Endothelial cell of umbilical vein (primary cell): Measurements from ENCODE around the gene ZSWIM4. TPM values are rescaled to one million over a fixed set of nuclear protein-coding genes. Genes with fewer than 3 reads are reported as not detected.

ENCODE experiments used
- BruUV-seq: library from RNA; stranded (reverse); fragments of 400-500 nt; replicated peaks from 2 replicates; lab custom pipeline; 2021; lab: Mats Ljungman, UMichigan
- CTCF ChIA-PET: fragments of 300-600, 350-600 bp; sonication (Branson Sonifier 250); formaldehyde crosslinking; loops from one replicate; lab custom pipeline; 2021; ENCODE audit warnings: antibody characterized with exemption, inconsistent platforms; lab: Charles Lee
- POLR2A ChIA-PET: fragments of 300-600, 350-600 bp; sonication (Branson Sonifier 250); formaldehyde crosslinking; loops from one replicate; lab custom pipeline; 2021; ENCODE audit warnings: antibody characterized with exemption, inconsistent platforms; lab: Charles Lee
- DNase-seq: peaks from one replicate; pipeline ENCODE4 v3.0.0-alpha.2; 2011; ENCODE audit warnings: low read depth, low spot score
- FAIRE-seq: peaks from 2 replicates; lab custom pipeline; 2011; peaks lifted over from hg19 to GRCh38; lab: Jason Lieb, UNC
- H2AFZ ChIP-seq: 2 replicates; pipeline ENCODE4 v1.6.0; 2012; ENCODE audit warnings: low read depth, low read length, control low read depth, inconsistent platforms
- H3K27ac ChIP-seq: 2 replicates; pipeline ENCODE4 v1.5.1; 2011; ENCODE audit warnings: low read depth, mild to moderate bottlenecking, control low read depth, low read length, moderate library complexity; ENCODE audit not compliant: insufficient read depth
- H3K27me3 ChIP-seq, 2 experiments: 2 replicates each; pipeline versions ENCODE4 v1.6.0 to v1.6.1; 2011; ENCODE audit warnings: low read length in 2 of 2, mixed read lengths in 1 of 2; ENCODE audit not compliant: control insufficient read depth in 2 of 2, insufficient read depth in 2 of 2
- H3K36me3 ChIP-seq, 2 experiments: 2 replicates in 1 of 2; 3 replicates in 1 of 2; pipeline ENCODE4 v1.5.1; 2011; ENCODE audit warnings: low read length in 2 of 2, mild to moderate bottlenecking in 1 of 2, moderate library complexity in 1 of 2; ENCODE audit not compliant: control insufficient read depth in 2 of 2, insufficient read depth in 2 of 2; ENCODE audit errors: extremely low read depth in 1 of 2
- H3K4me1 ChIP-seq: 3 replicates; pipeline ENCODE4 v1.5.1; 2011; ENCODE audit warnings: mild to moderate bottlenecking, low read length; ENCODE audit not compliant: control insufficient read depth, insufficient read depth; ENCODE audit errors: extremely low read depth
- H3K4me2 ChIP-seq: 2 replicates; pipeline ENCODE4 v1.6.1; 2011; ENCODE audit warnings: low read length, control low read depth, mixed read lengths; ENCODE audit not compliant: insufficient read depth
- H3K4me3 ChIP-seq, 3 experiments: fragments of 200-600 bp in 1 of 3; sonication (generic), shearing (Covaris generic) in 1 of 3; replicated peaks in 1 of 3; 2 replicates each; pipeline ENCODE4 v1.5.1; 2011 to 2016; ENCODE audit warnings: control low read depth in 3 of 3, low read length in 3 of 3, mild to moderate bottlenecking in 2 of 3, inconsistent platforms in 1 of 3, low read depth in 1 of 3, moderate library complexity in 1 of 3; ENCODE audit not compliant: insufficient read depth in 1 of 3
- H3K79me2 ChIP-seq: 2 replicates; pipeline ENCODE4 v1.6.0; 2012; ENCODE audit warnings: low read length, inconsistent platforms; ENCODE audit not compliant: control insufficient read depth, insufficient read depth
- H3K9ac ChIP-seq: replicated peaks from 2 replicates; pipeline ENCODE3; 2011; ENCODE audit warnings: low read length, control low read depth; ENCODE audit not compliant: insufficient read depth; ENCODE audit errors: extremely low read depth
- H3K9me1 ChIP-seq: replicated peaks from 3 replicates; pipeline ENCODE4 v1.6.0; 2011; ENCODE audit warnings: mild to moderate bottlenecking, low read length; ENCODE audit not compliant: control insufficient read depth, insufficient read depth; ENCODE audit errors: extremely low read depth
- H3K9me3 ChIP-seq: replicated peaks from 2 replicates; pipeline ENCODE4 v1.5.1; 2012; ENCODE audit warnings: low read length, inconsistent platforms; ENCODE audit not compliant: control insufficient read depth, insufficient read depth
- H4K20me1 ChIP-seq: replicated peaks from 2 replicates; pipeline ENCODE3; 2011; ENCODE audit warnings: mild to moderate bottlenecking, low read length; ENCODE audit not compliant: control insufficient read depth, insufficient read depth; ENCODE audit errors: extremely low read depth
- CTCF ChIP-seq, 2 donors: IDR thresholded peaks; 1 replicate in 1 of 2; 2 replicates in 1 of 2; pipeline ENCODE4 v1.5.1; 2011; ENCODE audit warnings: low read length in 2 of 2, mild to moderate bottlenecking in 2 of 2, moderate library complexity in 2 of 2, control low read depth in 1 of 2, inconsistent platforms in 1 of 2, low read depth in 1 of 2; ENCODE audit not compliant: insufficient read depth in 1 of 2; ENCODE audit errors: extremely low read depth in 1 of 2
- EZH2 ChIP-seq: IDR thresholded peaks from 2 replicates; pipeline ENCODE4 v1.6.1; 2012; ENCODE audit warnings: borderline replicate concordance, low read depth, mild to moderate bottlenecking, moderate library complexity, low read length, inconsistent platforms; ENCODE audit not compliant: severe bottlenecking
- FOS ChIP-seq: IDR thresholded peaks from 2 replicates; pipeline ENCODE4 v1.6.1; 2011; ENCODE audit warnings: mild to moderate bottlenecking, low read length, moderate library complexity, borderline replicate concordance; ENCODE audit not compliant: insufficient read depth
- GATA2 ChIP-seq: IDR thresholded peaks from 2 replicates; pipeline ENCODE4 v1.7.0; 2011; ENCODE audit warnings: low read depth, mild to moderate bottlenecking, moderate library complexity, mixed read lengths, low read length; ENCODE audit not compliant: insufficient read length, insufficient read depth
- JUN ChIP-seq: IDR thresholded peaks from 2 replicates; pipeline ENCODE4 v1.6.1; 2011; ENCODE audit warnings: borderline replicate concordance, low read depth; ENCODE audit not compliant: insufficient read length, insufficient read depth
- MAX ChIP-seq: IDR thresholded peaks from 2 replicates; pipeline ENCODE4 v1.6.1; 2011; ENCODE audit not compliant: insufficient read depth, insufficient read length
- MYC ChIP-seq: IDR thresholded peaks from one replicate; pipeline ENCODE4 v1.6.1; 2011; ENCODE audit warnings: mild to moderate bottlenecking, low read depth, low read length
- POLR2A ChIP-seq: IDR thresholded peaks from 2 replicates; pipeline ENCODE4 v1.6.1; 2012; ENCODE audit warnings: low read depth, mild to moderate bottlenecking, control low read depth, low read length
- POLR2AphosphoS5 ChIP-seq: IDR thresholded peaks from 2 replicates; pipeline ENCODE4 v1.6.1; 2012; ENCODE audit warnings: low read depth, mild to moderate bottlenecking, control low read depth, low read length, moderate library complexity; ENCODE audit not compliant: insufficient read depth
- dilution Hi-C: fragments of 300-500 bp; cut with MboI; formaldehyde crosslinking; loops from one replicate; pipeline ENCODE4 v1.15.0; 2019; ENCODE audit warnings: low sequenced_read_pairs; ENCODE audit not compliant: extremely low pct_ligation_motif_present
- intact Hi-C: fragments of 100-400 bp; cut with micrococcal nuclease; formaldehyde crosslinking; loops from one replicate; pipeline ENCODE4 v1.10.0; 2022
- polyA plus RNA-seq, 4 experiments: library from polyadenylated mRNA; depleted of rRNA in 3 of 4; stranded (reverse) in 3 of 4; unstranded in 1 of 4; fragments of >200 nt; gene quantifications; 2 replicates each; pipeline versions ENCODE4 v1.2.1 to v1.2.3, GENCODE V29; 2011 to 2012; ENCODE audit warnings: missing spikeins in 1 of 4
- total RNA-seq: library from RNA; stranded (reverse); gene quantifications from 2 replicates; pipeline ENCODE4 v1.2.3, GENCODE V29; 2021

ZSWIM4 gene
- total and polyA plus RNA-seq, 2 donors (not counting 3 experiments of a cell fraction or from before 2014, with no cell fraction given): 12.7 to 26.6 TPM

- H3K9ac ChIP-seq: peak within 1 kb of the TSS; percentile 68
- peaks cover 23% of the 10 kb centered on the region for H3K79me2 ChIP-seq
- H3K9me3 ChIP-seq: no peaks in the 10 kb centered on the region
- peak within 1 kb of the TSS; percentile 57 for H2AFZ ChIP-seq
- peak within 1 kb of the TSS; percentile 56 to 79 (median 65) for H3K4me3 ChIP-seq
- FAIRE-seq: peak; percentile 89
- dilution Hi-C loops (no loop called here), intact Hi-C loops (loop anchor here (1.0 to 2.0 kb wide), 2 partner anchors 10 to 15 kb away; partner anchors contain the start of gene C19orf53)
- H3K4me1 ChIP-seq: peaks cover 12% of the 10 kb centered on the region
- H3K36me3 ChIP-seq: peaks cover 11 to 28% of the 10 kb centered on the region in 2 experiments
- TF ChIP-seq POLR2AphosphoS5 (peak; percentile 91), POLR2A (peak; percentile 83), EZH2 (no peak)
- H3K27ac ChIP-seq: peak within 1 kb of the TSS; percentile 35
- POLR2A ChIA-PET: interaction anchor here (0.6 to 1.4 kb wide), 3 partner anchors 9 to 40 kb away, joined by 3 to 5 read pairs (median 3); a partner anchor contains a TSS
- CTCF ChIA-PET: interaction anchor here (0.8 to 1.4 kb wide), 10 partner anchors 9 to 98 kb away, joined by 3 to 6 read pairs (median 4); partner anchors contain the start of gene ZSWIM4
- peak; percentile 70 for DNase-seq
- H4K20me1 ChIP-seq: no peaks in the 10 kb centered on the region
- H3K9me1 ChIP-seq: no peaks in the 10 kb centered on the region
- TSS peak; percentile 94 for BruUV-seq
- H3K27me3 ChIP-seq: no peaks in the 10 kb centered on the region
- peak within 1 kb of the TSS; percentile 93 for H3K4me2 ChIP-seq
Measured at GRCh38 chr19:13764101-13764807, 31.0 kb upstream of the ZSWIM4 start, which contains the start of gene MRI1. Gene MRI1, plus strand, starts transcription at chr19:13764522. Its CDS starts 67 bp downstream, at chr19:13764589.

- H3K79me2 ChIP-seq: peaks cover 23% of the 10 kb centered on the region
- intact Hi-C loops (loop anchor here (1.0 to 2.0 kb wide), 2 partner anchors 9 to 16 kb away; partner anchors contain the start of gene C19orf53), dilution Hi-C loops (no loop called here)
- TF ChIP-seq MAX (no peak), GATA2 (no peak), CTCF (IDR thresholded peaks at IDR 0.05; ENCODE audit: extremely low read depth in 1 of 2, insufficient read depth in 1 of 2, low read depth in 1 of 2, low read length in 2 of 2) (no peak), JUN (no peak), POLR2A (no peak), FOS (no peak), EZH2 (no peak), POLR2AphosphoS5 (no peak), MYC (no peak)
- FAIRE-seq (peak; percentile 37), DNase-seq (no peak)
- H3K4me2 ChIP-seq: peak overlapping the region; percentile 93
- H3K9ac ChIP-seq: peak overlapping the region; percentile 68
- H3K27me3 ChIP-seq: no peaks in the 10 kb centered on the region
- BruUV-seq: no TSS peak
- peaks cover 10 to 31% of the 10 kb centered on the region in 2 experiments for H3K36me3 ChIP-seq
- no peaks in the 10 kb centered on the region for H3K9me1 ChIP-seq
- peak overlapping the region; percentile 56 to 79 (median 65) for H3K4me3 ChIP-seq
- ChIA-PET CTCF (interaction anchor here (0.8 to 1.4 kb wide), 10 partner anchors 8 to 97 kb away, joined by 3 to 6 read pairs (median 4); partner anchors contain the start of gene ZSWIM4), POLR2A (interaction anchor here (0.6 to 1.4 kb wide), 3 partner anchors 9 to 39 kb away, joined by 3 to 5 read pairs (median 3); a partner anchor contains a TSS)
- H3K27ac ChIP-seq: no peak overlapping the region
- peaks cover 12% of the 10 kb centered on the region for H3K4me1 ChIP-seq
- no peaks in the 10 kb centered on the region for H4K20me1 ChIP-seq
- H3K9me3 ChIP-seq: no peaks in the 10 kb centered on the region
- H2AFZ ChIP-seq: peak overlapping the region; percentile 38
Measured at GRCh38 chr19:13764821-13765394, 30.3 kb upstream of the ZSWIM4 start.
